IMR-90 (cell line): Measurements from ENCODE around the gene LINC00632. TPM values are rescaled to one million over a fixed set of nuclear protein-coding genes. Genes with fewer than 3 reads are reported as not detected.

Source experiments
- ATAC-seq: fragments of 200-7000 bp; cut with Tn5 transposase; 2 replicates; pipeline ENCODE4 v1.9.1; 2020; ENCODE audit warnings: low read depth, mild to moderate bottlenecking, moderate library complexity
- BruUV-seq: library from RNA; stranded (reverse); fragments of 400-500 nt; replicated peaks from 2 replicates; lab custom pipeline; 2021; lab: Mats Ljungman, UMichigan
- CTCF ChIA-PET: fragments of 300-600 bp; formaldehyde crosslinking; extraction: SDS; loops from one replicate; lab custom pipeline; 2021; ENCODE audit warnings: antibody characterized with exemption; lab: Yijun Ruan, JAX
- POLR2A ChIA-PET: fragments of 300-600 bp; sonication (Branson Sonifier 250); formaldehyde crosslinking; loops from one replicate; lab custom pipeline; 2022; ENCODE audit warnings: antibody characterized with exemption; ENCODE audit not compliant: unreplicated experiment; lab: Charles Lee
- DNase-seq: peaks from one replicate; pipeline ENCODE4 v3.0.0; 2013
- H2AFZ ChIP-seq: replicated peaks from 2 replicates; pipeline ENCODE3; 2013; ENCODE audit warnings: low read length, mild to moderate bottlenecking; ENCODE audit not compliant: poor library complexity
- H2AK5ac ChIP-seq: 2 replicates; pipeline ENCODE4 v1.6.1; 2013; ENCODE audit warnings: low read depth, low read length, inconsistent platforms
- H2AK9ac ChIP-seq: replicated peaks from 2 replicates; pipeline ENCODE3; 2013; ENCODE audit warnings: mild to moderate bottlenecking, low read depth, low read length, moderate library complexity; ENCODE audit not compliant: poor library complexity
- H2BK120ac ChIP-seq: 2 replicates; pipeline ENCODE4 v1.6.1; 2013; ENCODE audit warnings: low read depth, low read length, inconsistent platforms
- H2BK15ac ChIP-seq: 3 replicates; pipeline ENCODE4 v1.6.1; 2013; ENCODE audit warnings: low read depth, low read length, inconsistent platforms
- H2BK20ac ChIP-seq: 2 replicates; pipeline ENCODE4 v1.6.1; 2013; ENCODE audit warnings: low read depth, mild to moderate bottlenecking, inconsistent platforms, low read length, moderate library complexity
- H2BK5ac ChIP-seq: 2 replicates; pipeline ENCODE4 v1.6.1; 2013; ENCODE audit warnings: mild to moderate bottlenecking, low read depth, low read length, inconsistent platforms; ENCODE audit not compliant: poor library complexity, severe bottlenecking
- H3K14ac ChIP-seq: replicated peaks from 2 replicates; pipeline ENCODE4 v1.6.1; 2013; ENCODE audit warnings: low read depth, low read length, inconsistent platforms
- H3K18ac ChIP-seq: 2 replicates; pipeline ENCODE4 v1.6.1; 2013; ENCODE audit warnings: low read depth, low read length, control low read depth
- H3K23ac ChIP-seq: 2 replicates; pipeline ENCODE4 v1.6.1; 2013; ENCODE audit warnings: low read depth, low read length, inconsistent platforms
- H3K27ac ChIP-seq: 2 replicates; pipeline ENCODE4 v1.5.1; 2013; ENCODE audit warnings: mild to moderate bottlenecking, control low read depth, low read length; ENCODE audit not compliant: insufficient read depth
- H3K27me3 ChIP-seq: 2 replicates; pipeline ENCODE4 v1.6.1; 2013; ENCODE audit warnings: low read length; ENCODE audit not compliant: control insufficient read depth, insufficient read depth
- H3K36me3 ChIP-seq: 2 replicates; pipeline ENCODE4 v1.6.1; 2013; ENCODE audit warnings: low read length, mixed read lengths; ENCODE audit not compliant: control insufficient read depth, insufficient read depth
- H3K4ac ChIP-seq: 2 replicates; pipeline ENCODE4 v1.6.1; 2013; ENCODE audit warnings: low read depth, low read length, inconsistent platforms
- H3K4me1 ChIP-seq: 2 replicates; pipeline ENCODE4 v1.6.1; 2013; ENCODE audit warnings: low read length, mixed read lengths; ENCODE audit not compliant: control insufficient read depth, insufficient read depth
- H3K4me2 ChIP-seq: 2 replicates; pipeline ENCODE4 v1.6.1; 2013; ENCODE audit warnings: low read depth, mild to moderate bottlenecking, control low read depth, low read length, moderate library complexity
- H3K4me3 ChIP-seq: 2 replicates; pipeline ENCODE4 v1.5.1; 2013; ENCODE audit warnings: low read depth, mild to moderate bottlenecking, control low read depth, low read length, moderate library complexity; ENCODE audit not compliant: insufficient read depth
- H3K56ac ChIP-seq: 2 replicates; pipeline ENCODE4 v1.6.1; 2013; ENCODE audit warnings: low read length, inconsistent platforms; ENCODE audit not compliant: insufficient read depth; ENCODE audit errors: extremely low read depth
- H3K79me1 ChIP-seq, 2 experiments: 2 replicates each; pipeline ENCODE4 v1.6.1; 2013; ENCODE audit warnings: low read length in 2 of 2, inconsistent platforms in 1 of 2, low read depth in 1 of 2
- H3K9ac ChIP-seq: 2 replicates; pipeline ENCODE4 v1.6.1; 2013; ENCODE audit warnings: low read depth, low read length, control low read depth
- H3K9me1 ChIP-seq: 2 replicates; pipeline ENCODE4 v1.6.1; 2013; ENCODE audit warnings: low read length, inconsistent platforms; ENCODE audit not compliant: insufficient read depth
- H3K9me3 ChIP-seq: 2 replicates; pipeline ENCODE4 v1.6.1; 2013; ENCODE audit warnings: low read length; ENCODE audit not compliant: control insufficient read depth, insufficient read depth
- H4K20me1 ChIP-seq: 2 replicates; pipeline ENCODE4 v1.6.1; 2013; ENCODE audit warnings: low read length, inconsistent platforms; ENCODE audit not compliant: insufficient read depth
- H4K5ac ChIP-seq: 2 replicates; pipeline ENCODE4 v1.6.1; 2013; ENCODE audit warnings: mild to moderate bottlenecking, low read depth, low read length, control low read depth
- H4K8ac ChIP-seq, 2 experiments: 2 replicates each; pipeline ENCODE4 v1.6.1; 2013; ENCODE audit warnings: low read depth in 2 of 2, low read length in 2 of 2, control low read depth in 1 of 2, inconsistent platforms in 1 of 2
- H4K91ac ChIP-seq: 2 replicates; pipeline ENCODE4 v1.6.1; 2013; ENCODE audit warnings: low read depth, low read length, inconsistent platforms; ENCODE audit not compliant: insufficient read depth
- BHLHE40 ChIP-seq: fragments of 150-350 bp; IDR thresholded peaks from 2 replicates; pipeline ENCODE4 v1.6.1; 2016; ENCODE audit warnings: mild to moderate bottlenecking, low read depth, low read length
- CEBPB ChIP-seq: IDR thresholded peaks from 2 replicates; pipeline ENCODE4 v1.6.1; 2012; ENCODE audit warnings: low read depth, low read length, improper control_type of control experiment
- FOS ChIP-seq: fragments of 150-350 bp; IDR thresholded peaks from 2 replicates; pipeline ENCODE4 v1.6.1; 2016; ENCODE audit warnings: low read depth, low read length
- MAFK ChIP-seq: IDR thresholded peaks from 2 replicates; pipeline ENCODE4 v1.6.1; 2012; ENCODE audit warnings: low read depth, low read length, improper control_type of control experiment
- MAZ ChIP-seq: IDR thresholded peaks from 2 replicates; pipeline ENCODE4 v1.6.1; 2012; ENCODE audit warnings: low read depth, mild to moderate bottlenecking, low read length, improper control_type of control experiment, moderate library complexity, borderline replicate concordance
- MXI1 ChIP-seq: IDR thresholded peaks from 2 replicates; pipeline ENCODE4 v1.6.1; 2012; ENCODE audit warnings: low read depth, mild to moderate bottlenecking, low read length, moderate library complexity, borderline replicate concordance
- POLR2A ChIP-seq: IDR thresholded peaks from 2 replicates; pipeline ENCODE4 v1.6.1; 2012; ENCODE audit warnings: mild to moderate bottlenecking, low read depth, low read length
- RAD21 ChIP-seq: IDR thresholded peaks from 2 replicates; pipeline ENCODE4 v1.6.1; 2012; ENCODE audit warnings: low read length, improper control_type of control experiment
- RCOR1 ChIP-seq: IDR thresholded peaks from 2 replicates; pipeline ENCODE4 v1.6.1; 2012; ENCODE audit warnings: mild to moderate bottlenecking, low read length, improper control_type of control experiment; ENCODE audit not compliant: insufficient replicate concordance
- RFX5 ChIP-seq: IDR thresholded peaks from 2 replicates; pipeline ENCODE4 v1.8.0; 2012; ENCODE audit warnings: low read depth, mild to moderate bottlenecking, low read length, moderate library complexity
- SMC3 ChIP-seq: fragments of 150-350 bp; IDR thresholded peaks from 2 replicates; pipeline ENCODE4 v1.6.1; 2016; ENCODE audit warnings: low read depth, mild to moderate bottlenecking, antibody characterized with exemption, low read length, moderate library complexity
- WGBS, 2 experiments: methylation state at CpG; one replicate each; pipeline versions ENCODE4 v1.1.5 to v1.1.7; 2013; ENCODE audit warnings: missing lambda C conversion rate in 2 of 2; ENCODE audit not compliant: insufficient read length in 1 of 2; ENCODE audit errors: extremely low coverage in 2 of 2; 5-methylcytosine and 5-hydroxymethylcytosine counted together
- dilution Hi-C: fragments of 300-500 bp; cut with HindIII; formaldehyde crosslinking; loops from one replicate; pipeline ENCODE4 v1.14.3; 2018; ENCODE audit warnings: low sequenced_read_pairs; ENCODE audit not compliant: unreplicated experiment
- in situ Hi-C: fragments of 300-500 bp; cut with MboI; formaldehyde crosslinking; loops from 3 replicates; pipeline ENCODE4 v1.14.3; 2019; ENCODE audit warnings: low sequenced_read_pairs, inconsistent platforms, mixed read lengths
- intact Hi-C: fragments of 100-400 bp; cut with micrococcal nuclease; formaldehyde crosslinking; loops from 2 replicates; pipeline ENCODE4 v1.10.0; 2022
- polyA plus RNA-seq, 3 experiments: library from polyadenylated mRNA; depleted of rRNA; stranded (reverse); fragments of >200 nt; gene quantifications; 2 replicates each; pipeline ENCODE4 v1.2.3, GENCODE V29; 2012; ENCODE audit warnings: low replicate concordance in 1 of 3
- total RNA-seq: library from RNA; depleted of rRNA; stranded (reverse); fragments of >200 nt; gene quantifications from 2 replicates; pipeline ENCODE4 v1.2.3, GENCODE V29; 2012
- TF ChIP-seq, protein P1 (sequence below): fragments of 150-350 bp; IDR thresholded peaks from 2 replicates; pipeline ENCODE4 v1.6.1; 2016; ENCODE audit warnings: low read depth, mild to moderate bottlenecking, low read length, moderate library complexity, borderline replicate concordance
- TF ChIP-seq, protein P2 (sequence below): conservative IDR thresholded peaks from 2 replicates; pipeline ENCODE4 v1.5.1; 2012; ENCODE audit warnings: mild to moderate bottlenecking, low read depth, low read length, improper control_type of control experiment

Gene LINC00632
- total and polyA plus RNA-seq, 2 of the 4 experiments (the other 2 are of a cell fraction), result 7.2 to 25.0 TPM

GRCh38 chrX:140822184-140822583, 112.6 kb downstream of the LINC00632 start:
- Histone ChIP-seq H3K56ac (no peak overlapping the region), H2AK9ac (no peak overlapping the region), H2BK20ac (no peak overlapping the region), H3K79me1 (no peaks in the 10 kb centered on the region), H3K36me3 (no peaks in the 10 kb centered on the region), H3K4me3 (no peak overlapping the region), H2BK5ac (no peak overlapping the region), H3K4ac (no peak overlapping the region), H3K27ac (no peak overlapping the region), H3K27me3 (no peaks in the 10 kb centered on the region), H2BK15ac (no peak overlapping the region), H4K8ac (no peak overlapping the region), H3K4me2 (no peak overlapping the region), H3K18ac (no peak overlapping the region), H4K20me1 (no peaks in the 10 kb centered on the region), H3K9ac (no peak overlapping the region), H2BK120ac (no peak overlapping the region), H3K9me1 (no peaks in the 10 kb centered on the region), H2AFZ (no peak overlapping the region), H3K14ac (no peak overlapping the region), H2AK5ac (no peak overlapping the region), H4K91ac (no peak overlapping the region), H3K4me1 (no peaks in the 10 kb centered on the region), H4K5ac (no peak overlapping the region), H3K23ac (no peak overlapping the region), H3K9me3 (no peaks in the 10 kb centered on the region)
- intact Hi-C loops, result no loop called here
- dilution Hi-C loops, result no loop called here
- no TSS peak for BruUV-seq
- TF ChIP-seq, protein P1, sequence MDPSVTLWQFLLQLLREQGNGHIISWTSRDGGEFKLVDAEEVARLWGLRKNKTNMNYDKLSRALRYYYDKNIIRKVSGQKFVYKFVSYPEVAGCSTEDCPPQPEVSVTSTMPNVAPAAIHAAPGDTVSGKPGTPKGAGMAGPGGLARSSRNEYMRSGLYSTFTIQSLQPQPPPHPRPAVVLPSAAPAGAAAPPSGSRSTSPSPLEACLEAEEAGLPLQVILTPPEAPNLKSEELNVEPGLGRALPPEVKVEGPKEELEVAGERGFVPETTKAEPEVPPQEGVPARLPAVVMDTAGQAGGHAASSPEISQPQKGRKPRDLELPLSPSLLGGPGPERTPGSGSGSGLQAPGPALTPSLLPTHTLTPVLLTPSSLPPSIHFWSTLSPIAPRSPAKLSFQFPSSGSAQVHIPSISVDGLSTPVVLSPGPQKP, result no peak
- no peak for TF ChIP-seq FOS
- no peak for TF ChIP-seq SMC3
- no peak for TF ChIP-seq MAFK
- no peak for TF ChIP-seq MXI1
- TF ChIP-seq RAD21, result no peak
- TF ChIP-seq POLR2A, result no peak
- TF ChIP-seq RCOR1, result no peak
- TF ChIP-seq MAZ, result no peak
- TF ChIP-seq BHLHE40, result no peak
- no peak for TF ChIP-seq RFX5
- TF ChIP-seq, protein P2, sequence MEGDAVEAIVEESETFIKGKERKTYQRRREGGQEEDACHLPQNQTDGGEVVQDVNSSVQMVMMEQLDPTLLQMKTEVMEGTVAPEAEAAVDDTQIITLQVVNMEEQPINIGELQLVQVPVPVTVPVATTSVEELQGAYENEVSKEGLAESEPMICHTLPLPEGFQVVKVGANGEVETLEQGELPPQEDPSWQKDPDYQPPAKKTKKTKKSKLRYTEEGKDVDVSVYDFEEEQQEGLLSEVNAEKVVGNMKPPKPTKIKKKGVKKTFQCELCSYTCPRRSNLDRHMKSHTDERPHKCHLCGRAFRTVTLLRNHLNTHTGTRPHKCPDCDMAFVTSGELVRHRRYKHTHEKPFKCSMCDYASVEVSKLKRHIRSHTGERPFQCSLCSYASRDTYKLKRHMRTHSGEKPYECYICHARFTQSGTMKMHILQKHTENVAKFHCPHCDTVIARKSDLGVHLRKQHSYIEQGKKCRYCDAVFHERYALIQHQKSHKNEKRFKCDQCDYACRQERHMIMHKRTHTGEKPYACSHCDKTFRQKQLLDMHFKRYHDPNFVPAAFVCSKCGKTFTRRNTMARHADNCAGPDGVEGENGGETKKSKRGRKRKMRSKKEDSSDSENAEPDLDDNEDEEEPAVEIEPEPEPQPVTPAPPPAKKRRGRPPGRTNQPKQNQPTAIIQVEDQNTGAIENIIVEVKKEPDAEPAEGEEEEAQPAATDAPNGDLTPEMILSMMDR, result no peak
- no peak for TF ChIP-seq CEBPB
- no CpG with 5 or more reads among the region's 1 CpG for WGBS, 2 experiments
- in situ Hi-C loops, result no loop called here
- ATAC-seq (no peak), DNase-seq (no peak)
- ChIA-PET POLR2A (no interaction called here), CTCF (interaction anchor here (0.6 kb wide), 1 partner anchor 242 kb away, joined by 3 read pairs; no protein-coding TSS in a partner anchor)
